ENCODE measurements around the gene ERO1B. TPM values are rescaled to one million over a fixed set of nuclear protein-coding genes. Genes with fewer than 3 reads are reported as not detected.

ERO1B gene
- total and polyA plus RNA-seq, 9 donors = 1.8 to 3.6 (median 2.5) TPM

- H3K36me3 ChIP-seq (ENCODE audit: control insufficient read depth, insufficient read depth, low read length) = no peaks in the 10 kb centered on the region
- no peak for DNase-seq
- H3K4me3 ChIP-seq (ENCODE audit: low read length) = no peak overlapping the region
- 87% methylated on average over 4 of the region's 5 CpGs for WGBS (ENCODE audit: insufficient coverage)
- H3K4me1 ChIP-seq (ENCODE audit: control insufficient read depth, insufficient read depth, low read length) = no peaks in the 10 kb centered on the region
- H3K27me3 ChIP-seq (ENCODE audit: control insufficient read depth, insufficient read depth, low read length) = no peaks in the 10 kb centered on the region
- H3K27ac ChIP-seq (ENCODE audit: low read length) = no peak overlapping the region
- H3K9me3 ChIP-seq (replicated peaks; ENCODE audit: control insufficient read depth, low read depth, low read length) = no peaks in the 10 kb centered on the region
Measured at GRCh38 chr1:236173174-236173767, 108.5 kb downstream of the ERO1B start.

DNA sequence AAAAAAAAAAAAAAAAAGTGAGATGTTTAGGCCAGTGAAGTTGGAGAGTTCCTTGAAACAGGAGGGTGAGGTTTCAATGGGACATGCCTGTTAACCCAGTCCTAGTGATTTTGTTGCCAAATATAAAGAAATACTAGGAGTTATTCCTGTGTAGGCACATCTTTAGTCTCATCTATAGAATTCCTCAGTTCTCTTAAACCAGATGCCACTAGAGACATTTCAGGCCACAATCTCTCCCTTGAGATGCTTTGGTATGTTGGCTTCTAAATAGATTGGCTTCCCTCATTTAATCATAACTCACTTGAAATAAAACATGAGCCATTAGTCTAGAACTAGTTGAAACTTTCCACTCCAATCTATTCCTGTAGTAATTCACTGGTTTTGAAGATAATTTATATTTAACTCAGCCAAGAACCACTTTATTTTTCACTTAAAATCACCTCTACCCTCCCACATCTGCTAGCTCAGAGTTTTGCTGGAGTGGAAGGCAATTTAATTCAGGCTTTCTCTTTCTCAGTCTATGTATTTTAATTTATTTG, 109.6 kb downstream of the ERO1B start:
- no peak overlapping the region for H3K27ac ChIP-seq (ENCODE audit: low read length)
- no peak overlapping the region for H3K4me3 ChIP-seq (ENCODE audit: low read length)
- H3K36me3 ChIP-seq (ENCODE audit: control insufficient read depth, insufficient read depth, low read length) = no peaks in the 10 kb centered on the region
- DNase-seq = no peak
- H3K27me3 ChIP-seq (ENCODE audit: control insufficient read depth, insufficient read depth, low read length) = no peaks in the 10 kb centered on the region
- no peaks in the 10 kb centered on the region for H3K4me1 ChIP-seq (ENCODE audit: control insufficient read depth, insufficient read depth, low read length)
- H3K9me3 ChIP-seq (replicated peaks; ENCODE audit: control insufficient read depth, low read depth, low read length) = no peaks in the 10 kb centered on the region

GRCh38 chr1:236168716-236169429, 112.9 kb downstream of the ERO1B start:
- H3K4me1 ChIP-seq (ENCODE audit: control insufficient read depth, insufficient read depth, low read length) = no peaks in the 10 kb centered on the region
- WGBS (ENCODE audit: insufficient coverage) = 78% methylated on average over 6 of the region's 10 CpGs
- no peaks in the 10 kb centered on the region for H3K36me3 ChIP-seq (ENCODE audit: control insufficient read depth, insufficient read depth, low read length)
- no peak overlapping the region for H3K27ac ChIP-seq (ENCODE audit: low read length)
- no peaks in the 10 kb centered on the region for H3K9me3 ChIP-seq (replicated peaks; ENCODE audit: control insufficient read depth, low read depth, low read length)
- H3K27me3 ChIP-seq (ENCODE audit: control insufficient read depth, insufficient read depth, low read length) = no peaks in the 10 kb centered on the region
- DNase-seq = peak; percentile 33
- H3K4me3 ChIP-seq (ENCODE audit: low read length) = no peak overlapping the region

- H3K27ac ChIP-seq (ENCODE audit: low read length) = no peak overlapping the region
- no peaks in the 10 kb centered on the region for H3K36me3 ChIP-seq (ENCODE audit: control insufficient read depth, insufficient read depth, low read length)
- no peak for DNase-seq
- no peaks in the 10 kb centered on the region for H3K9me3 ChIP-seq (replicated peaks; ENCODE audit: control insufficient read depth, low read depth, low read length)
- H3K27me3 ChIP-seq (ENCODE audit: control insufficient read depth, insufficient read depth, low read length) = no peaks in the 10 kb centered on the region
- no peak overlapping the region for H3K4me3 ChIP-seq (ENCODE audit: low read length)
- H3K4me1 ChIP-seq (ENCODE audit: control insufficient read depth, insufficient read depth, low read length) = no peaks in the 10 kb centered on the region
- WGBS (ENCODE audit: insufficient coverage) = 67% methylated on average over 1 of the region's 4 CpGs
Measured at GRCh38 chr1:236167578-236167977, 114.2 kb downstream of the ERO1B start.

- Histone ChIP-seq H3K4me1 (ENCODE audit: control insufficient read depth, insufficient read depth, low read length) (no peaks in the 10 kb centered on the region), H3K36me3 (ENCODE audit: control insufficient read depth, insufficient read depth, low read length) (no peaks in the 10 kb centered on the region), H3K9me3 (replicated peaks; ENCODE audit: control insufficient read depth, low read depth, low read length) (peaks cover 4% of the 10 kb centered on the region), H3K27ac (ENCODE audit: low read length) (no peak overlapping the region), H3K4me3 (ENCODE audit: low read length) (no peak overlapping the region), H3K27me3 (ENCODE audit: control insufficient read depth, insufficient read depth, low read length) (no peaks in the 10 kb centered on the region)
- DNase-seq = no peak
- WGBS (ENCODE audit: insufficient coverage) = 95% methylated on average over 3 of the region's 7 CpGs
Measured at GRCh38 chr1:236167154-236167553, 114.6 kb downstream of the ERO1B start.

DNA sequence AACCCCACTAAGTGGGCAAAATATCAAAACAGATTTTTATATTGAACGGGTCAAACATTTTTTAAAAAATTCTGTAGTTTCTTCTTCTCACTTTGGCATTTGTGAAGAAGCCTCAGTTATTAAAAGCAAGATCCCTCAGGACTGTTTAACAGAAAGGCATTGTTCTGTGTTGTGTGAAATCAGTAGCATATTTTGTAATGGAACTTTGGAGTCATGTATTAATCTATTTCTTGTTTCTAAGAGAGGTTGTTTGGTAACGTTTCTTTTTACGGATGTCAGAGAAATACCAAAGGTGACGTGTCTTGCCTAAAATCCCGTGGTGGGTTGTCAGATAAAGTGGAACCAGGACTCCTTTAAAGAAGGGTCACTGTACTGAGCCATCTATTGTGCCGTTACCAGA, 115.7 kb downstream of the ERO1B start:
- Histone ChIP-seq H3K27ac (ENCODE audit: low read length) (no peak overlapping the region), H3K4me1 (ENCODE audit: control insufficient read depth, insufficient read depth, low read length) (no peaks in the 10 kb centered on the region), H3K4me3 (ENCODE audit: low read length) (no peak overlapping the region), H3K27me3 (ENCODE audit: control insufficient read depth, insufficient read depth, low read length) (no peaks in the 10 kb centered on the region), H3K9me3 (replicated peaks; ENCODE audit: control insufficient read depth, low read depth, low read length) (peaks cover 13% of the 10 kb centered on the region), H3K36me3 (ENCODE audit: control insufficient read depth, insufficient read depth, low read length) (no peaks in the 10 kb centered on the region)
- no peak for DNase-seq
- WGBS (ENCODE audit: insufficient coverage) = no CpG with 5 or more reads among the region's 6 CpGs

Other genes starting within 250 kb of the ERO1B start
- gene NID1, start 216.9 kb downstream of the ERO1B start, total RNA-seq = 92.3 TPM
- 100 to 1,000 TPM; 167 to 323 (median 250) TPM for gene NID1, start 216.9 kb downstream of the ERO1B start, polyA plus RNA-seq (ENCODE audit: insufficient read depth in 1 of 8, insufficient read length in 8 of 8, low replicate concordance in 1 of 8)
- 2.9 TPM for gene GPR137B, start 139.4 kb downstream of the ERO1B start, total RNA-seq
- gene GPR137B, start 139.4 kb downstream of the ERO1B start, polyA plus RNA-seq (ENCODE audit: insufficient read depth in 1 of 8, insufficient read length in 8 of 8, low replicate concordance in 1 of 8) = 10 to 100 TPM in 1 of 8 donors, 1 to 10 TPM in 7; 3.7 to 13.2 (median 5.4) TPM
- 0.18 TPM for gene EDARADD, start 112.3 kb upstream of the ERO1B start, total RNA-seq
- 1 to 10 TPM in 2 of 8 donors, under 1 TPM in 6; 0.31 to 2.2 (median 0.38) TPM for gene EDARADD, start 112.3 kb upstream of the ERO1B start, polyA plus RNA-seq (ENCODE audit: insufficient read depth in 1 of 8, insufficient read length in 8 of 8, low replicate concordance in 1 of 8)
- gene LGALS8, start 242.0 kb upstream of the ERO1B start, total RNA-seq = 23.4 TPM
- gene LGALS8, start 242.0 kb upstream of the ERO1B start, polyA plus RNA-seq (ENCODE audit: insufficient read depth in 1 of 8, insufficient read length in 8 of 8, low replicate concordance in 1 of 8) = 10 to 100 TPM; 22.7 to 33.5 (median 27.1) TPM

Measured in muscle of leg (tissue), 11 donors.